Ascending aorta (tissue), 2 donors: ENCODE data around the gene WWC2. TPM values are rescaled to one million over a fixed set of nuclear protein-coding genes. Genes with fewer than 3 reads are reported as not detected.

ENCODE experiments used
- DNase-seq, 2 donors: peaks; one replicate each; pipeline ENCODE4 v3.0.0-alpha.2; 2019; ENCODE audit warnings: low spot score in 2 of 2
- H3K27ac ChIP-seq, 2 donors: fragments of 200-600 bp; sonication (generic); one replicate each; pipeline ENCODE4 v1.5.1; 2016 to 2017; ENCODE audit warnings: mild to moderate bottlenecking in 1 of 2
- H3K27me3 ChIP-seq: fragments of 200-600 bp; sonication (generic); one replicate; pipeline ENCODE4 v1.5.1; 2017
- H3K36me3 ChIP-seq, 2 donors: fragments of 200-600 bp; sonication (generic); one replicate each; pipeline ENCODE4 v1.5.1; 2016
- H3K4me1 ChIP-seq, 2 donors: fragments of 200-600 bp; sonication (generic); one replicate each; pipeline ENCODE4 v1.5.1; 2016 to 2017; ENCODE audit warnings: mild to moderate bottlenecking in 1 of 2
- H3K4me3 ChIP-seq, 2 donors: fragments of 200-600 bp; sonication (generic); one replicate each; pipeline ENCODE4 v1.5.1; 2016 to 2017; ENCODE audit warnings: mild to moderate bottlenecking in 1 of 2
- H3K9me3 ChIP-seq, 2 donors: fragments of 200-600 bp; sonication (generic); one replicate each; pipeline ENCODE4 v1.5.1; 2016
- CTCF ChIP-seq, 3 experiments: fragments of 200-600 bp in 2 of 3; fragments of 450-650 bp in 1 of 3; sonication (generic) in 2 of 3; IDR thresholded peaks; one replicate each; pipeline ENCODE4 v1.5.1; 2016 to 2019; ENCODE audit warnings: antibody characterized with exemption in 3 of 3, mild to moderate bottlenecking in 1 of 3, moderate library complexity in 1 of 3
- intact Hi-C: fragments of 100-400 bp; cut with DNase I; formaldehyde crosslinking; loops from one replicate; pipeline ENCODE4 v1.15.1; 2023
- total RNA-seq: library from RNA; depleted of rRNA; stranded (reverse); fragments of >200 nt; gene quantifications from one replicate; pipeline ENCODE4 v1.1.0, GENCODE V29; 2016

WWC2 gene
- total RNA-seq, 1 donor from 2014 or later = 3.8 TPM

GRCh38 chr4:183343730-183344129, 244.7 kb downstream of the WWC2 start:
- no peaks in the 10 kb centered on the region for H3K36me3 ChIP-seq
- no peaks in the 10 kb centered on the region for H3K9me3 ChIP-seq
- no peaks in the 10 kb centered on the region for H3K27me3 ChIP-seq
- H3K4me1 ChIP-seq = no peaks in the 10 kb centered on the region
- intact Hi-C loops = no loop called here
- no peak for TF ChIP-seq CTCF (IDR thresholded peaks at IDR 0.05)
- H3K4me3 ChIP-seq = no peak overlapping the region
- DNase-seq = no peak
- no peak overlapping the region for H3K27ac ChIP-seq

- DNase-seq = no peak
- H3K36me3 ChIP-seq = no peaks in the 10 kb centered on the region
- H3K9me3 ChIP-seq = no peaks in the 10 kb centered on the region
- no peaks in the 10 kb centered on the region for H3K4me1 ChIP-seq
- intact Hi-C loops = no loop called here
- H3K4me3 ChIP-seq = no peak overlapping the region
- H3K27ac ChIP-seq = no peak overlapping the region
- no peaks in the 10 kb centered on the region for H3K27me3 ChIP-seq
- no peak for TF ChIP-seq CTCF (IDR thresholded peaks at IDR 0.05)
Observed at GRCh38 chr4:183344523-183345255, 245.6 kb downstream of the WWC2 start.

GRCh38 chr4:183345261-183345660, 246.2 kb downstream of the WWC2 start:
- no peaks in the 10 kb centered on the region for H3K36me3 ChIP-seq
- H3K9me3 ChIP-seq = no peaks in the 10 kb centered on the region
- no peak for DNase-seq
- no peaks in the 10 kb centered on the region for H3K27me3 ChIP-seq
- TF ChIP-seq CTCF (IDR thresholded peaks at IDR 0.05) = no peak
- H3K4me1 ChIP-seq = no peaks in the 10 kb centered on the region
- no peak overlapping the region for H3K27ac ChIP-seq
- no peak overlapping the region for H3K4me3 ChIP-seq
- intact Hi-C loops = no loop called here

- intact Hi-C loops = no loop called here
- Histone ChIP-seq H3K4me3 (no peak overlapping the region), H3K4me1 (no peaks in the 10 kb centered on the region), H3K36me3 (no peaks in the 10 kb centered on the region), H3K9me3 (no peaks in the 10 kb centered on the region), H3K27me3 (no peaks in the 10 kb centered on the region), H3K27ac (no peak overlapping the region)
- DNase-seq = no peak
- no peak for TF ChIP-seq CTCF (IDR thresholded peaks at IDR 0.05)
Observed at GRCh38 chr4:183347146-183347545, 248.1 kb downstream of the WWC2 start.

GRCh38 chr4:183347566-183347965, 248.5 kb downstream of the WWC2 start:
- Histone ChIP-seq H3K27me3 (no peaks in the 10 kb centered on the region), H3K27ac (no peak overlapping the region), H3K36me3 (no peaks in the 10 kb centered on the region), H3K4me3 (no peak overlapping the region), H3K4me1 (no peaks in the 10 kb centered on the region), H3K9me3 (no peaks in the 10 kb centered on the region)
- DNase-seq = no peak
- TF ChIP-seq CTCF (IDR thresholded peaks at IDR 0.05) = no peak
- intact Hi-C loops = no loop called here

DNA sequence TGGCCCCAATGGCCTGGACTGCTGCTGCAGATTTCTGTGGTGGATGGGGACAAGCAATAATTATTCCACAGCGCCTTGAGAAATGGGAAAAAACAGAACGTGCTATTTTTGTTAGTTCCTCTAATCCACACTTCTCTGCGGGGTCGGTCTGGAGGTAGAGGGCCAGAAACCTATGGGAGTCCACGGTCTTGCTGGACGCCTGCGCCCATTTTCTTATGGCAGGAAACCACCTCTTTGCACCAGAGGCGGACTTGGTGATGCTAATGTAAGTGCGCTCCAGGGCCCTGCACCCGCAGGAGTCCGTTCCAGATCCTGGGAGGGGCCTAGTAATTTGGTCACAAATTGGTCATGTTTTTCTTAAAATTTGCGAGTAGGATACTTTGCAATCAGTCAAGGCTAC, 249.1 kb downstream of the WWC2 start:
- Histone ChIP-seq H3K9me3 (no peaks in the 10 kb centered on the region), H3K27ac (no peak overlapping the region), H3K4me1 (no peaks in the 10 kb centered on the region), H3K27me3 (no peaks in the 10 kb centered on the region), H3K4me3 (no peak overlapping the region), H3K36me3 (no peaks in the 10 kb centered on the region)
- no peak for DNase-seq
- intact Hi-C loops = no loop called here
- no peak for TF ChIP-seq CTCF (IDR thresholded peaks at IDR 0.05)
